Body of pancreas (tissue), 4 donors: ENCODE results near the gene RHBDD2. TPM values are rescaled to one million over a fixed set of nuclear protein-coding genes. Genes with fewer than 3 reads are reported as not detected.
"Not testable (repeated sequence)": the region's sequence is repeated elsewhere in the genome, so short reads cannot be mapped to it uniquely, and the experiment has no call there.

ENCODE experiments used
- ATAC-seq: fragments of 150-250 bp; one replicate; pipeline ENCODE4 v1.9.1; 2016
- DNase-seq, 4 donors: peaks; one replicate each; pipeline ENCODE4 v3.0.0-alpha.2; 2019
- H3K27ac ChIP-seq, 4 donors: fragments of 200-600 bp; sonication (generic); 1 replicate in 3 of 4; 2 replicates in 1 of 4; pipeline versions ENCODE4 v1.5.1 to v1.6.1; 2016 to 2019; ENCODE audit warnings: mild to moderate bottlenecking in 1 of 4, mixed read lengths in 1 of 4, moderate library complexity in 1 of 4
- H3K27me3 ChIP-seq, 2 donors: fragments of 200-600 bp; sonication (generic); one replicate each; pipeline ENCODE4 v1.6.0; 2016; ENCODE audit warnings: mild to moderate bottlenecking in 1 of 2
- H3K36me3 ChIP-seq, 2 donors: fragments of 200-600 bp; sonication (generic); replicated peaks in 1 of 2; 2 replicates each; pipeline ENCODE4 v1.5.1; 2016; ENCODE audit warnings: low read depth in 2 of 2; ENCODE audit not compliant: insufficient read depth in 1 of 2
- H3K4me1 ChIP-seq: fragments of 200-600 bp; sonication (generic); one replicate; pipeline ENCODE4 v1.6.0; 2016
- H3K4me3 ChIP-seq, 2 donors: fragments of 200-600 bp; sonication (generic); 1 replicate in 1 of 2; 2 replicates in 1 of 2; pipeline ENCODE4 v1.5.1; 2016 to 2019
- H3K9me3 ChIP-seq, 3 donors: fragments of 200-600 bp; sonication (generic); 1 replicate in 2 of 3; 2 replicates in 1 of 3; pipeline ENCODE4 v1.5.1; 2016
- CTCF ChIP-seq, 7 experiments: fragments of 450-650 bp in 4 of 7; fragments of 200-600 bp in 3 of 7; sonication (generic) in 3 of 7; IDR thresholded peaks; one replicate each; pipeline ENCODE4 v1.5.1; 2016 to 2019; ENCODE audit warnings: antibody characterized with exemption in 7 of 7
- POLR2A ChIP-seq, 3 donors: fragments of 450-650 bp; IDR thresholded peaks; one replicate each; pipeline ENCODE4 v1.6.1; 2016; ENCODE audit warnings: antibody characterized with exemption in 3 of 3, mild to moderate bottlenecking in 2 of 3
- WGBS, 2 donors: methylation state at CpG; one replicate each; pipeline ENCODE4 v1.1.5; 2017; 5-methylcytosine and 5-hydroxymethylcytosine counted together
- intact Hi-C: fragments of 100-400 bp; cut with DNase I; formaldehyde crosslinking; loops from one replicate; pipeline ENCODE4 v1.15.1; 2023
- total RNA-seq, 2 donors: library from RNA; depleted of rRNA; stranded (reverse); fragments of >200 nt; gene quantifications; one replicate each; pipeline ENCODE4 v1.1.0, GENCODE V29; 2016

RHBDD2 gene
- total RNA-seq, 2 donors from 2014 or later = 18.7 to 41.2 TPM

- DNase-seq (no peak), ATAC-seq (no peak)
- H3K27me3 ChIP-seq = no peaks in the 10 kb centered on the region
- H3K4me1 ChIP-seq = peaks cover 6% of the 10 kb centered on the region
- WGBS, 2 donors = 94% methylated on average over 10 to 13 of the region's 13 CpGs
- H3K27ac ChIP-seq = no peak overlapping the region
- H3K4me3 ChIP-seq = no peak overlapping the region
- H3K36me3 ChIP-seq = peaks cover 7 to 9% of the 10 kb centered on the region in 2 donors
- no peak for TF ChIP-seq CTCF (IDR thresholded peaks at IDR 0.05)
- TF ChIP-seq POLR2A (IDR thresholded peaks at IDR 0.05) = no peak
- no peaks in the 10 kb centered on the region for H3K9me3 ChIP-seq
- intact Hi-C loops = no loop called here
Observed at GRCh38 chr7:75887669-75888369, 9.0 kb downstream of the RHBDD2 start.

GRCh38 chr7:75888464-75889222 lies 9.8 kb downstream of the RHBDD2 start:
- H3K27ac ChIP-seq = no peak overlapping the region
- intact Hi-C loops = no loop called here
- no peak for DNase-seq
- peaks cover 6% of the 10 kb centered on the region for H3K4me1 ChIP-seq
- 81% methylated on average over 19 to 23 of the region's 23 CpGs for WGBS, 2 donors
- peaks cover 5 to 7% of the 10 kb centered on the region in 2 donors for H3K36me3 ChIP-seq
- H3K4me3 ChIP-seq = no peak overlapping the region
- no peaks in the 10 kb centered on the region for H3K27me3 ChIP-seq
- no peak for ATAC-seq
- TF ChIP-seq POLR2A (IDR thresholded peaks at IDR 0.05) (no peak), CTCF (IDR thresholded peaks at IDR 0.05) (no peak)
- H3K9me3 ChIP-seq = no peaks in the 10 kb centered on the region

GRCh38 chr7:75889223-75889825 lies 10.5 kb downstream of the RHBDD2 start:
- H3K27me3 ChIP-seq = no peaks in the 10 kb centered on the region
- peaks cover 6% of the 10 kb centered on the region for H3K4me1 ChIP-seq
- no peak overlapping the region for H3K4me3 ChIP-seq
- no peaks in the 10 kb centered on the region for H3K9me3 ChIP-seq
- 83 to 93% methylated on average over 10 of the region's 11 CpGs for WGBS, 2 donors
- no peak for ATAC-seq
- intact Hi-C loops = no loop called here
- peaks cover 3 to 5% of the 10 kb centered on the region in 2 donors for H3K36me3 ChIP-seq
- DNase-seq = no peak
- TF ChIP-seq CTCF (IDR thresholded peaks at IDR 0.05) (no peak), POLR2A (IDR thresholded peaks at IDR 0.05) (no peak)
- no peak overlapping the region for H3K27ac ChIP-seq

- Histone ChIP-seq H3K36me3 (peaks cover 0 to 5% of the 10 kb centered on the region in 2 donors), H3K4me3 (no peak overlapping the region), H3K27me3 (no peaks in the 10 kb centered on the region), H3K4me1 (peaks cover 6% of the 10 kb centered on the region), H3K27ac (no peak overlapping the region), H3K9me3 (no peaks in the 10 kb centered on the region)
- no peak for ATAC-seq
- 83 to 89% methylated on average over 9 to 10 of the region's 11 CpGs for WGBS, 2 donors
- no peak for DNase-seq
- TF ChIP-seq CTCF (IDR thresholded peaks at IDR 0.05) (no peak), POLR2A (IDR thresholded peaks at IDR 0.05) (no peak)
- intact Hi-C loops = no loop called here
Observed at GRCh38 chr7:75889826-75890225, 11.0 kb downstream of the RHBDD2 start.

- H3K4me1 ChIP-seq, H3K36me3 ChIP-seq, H3K27ac ChIP-seq, H3K9me3 ChIP-seq, H3K4me3 ChIP-seq, ATAC-seq, intact Hi-C loops, DNase-seq, H3K27me3 ChIP-seq: not testable (repeated sequence)
- 76 to 82% methylated on average over 7 of the region's 7 CpGs for WGBS, 2 donors
Observed at GRCh38 chr7:75891237-75891636, 12.4 kb downstream of the RHBDD2 start.
